Measurements from ENCODE around the gene UBE2J1. TPM values are rescaled to one million over a fixed set of nuclear protein-coding genes. Genes with fewer than 3 reads are reported as not detected.

Gene UBE2J1
- polyA plus RNA-seq, 1 donor from 2014 or later = 47.2 TPM

GRCh38 chr6:89284963-89285735 is 67.4 kb downstream of the UBE2J1 start:
- Histone ChIP-seq H3K27me3 (ENCODE audit: insufficient read depth, low read depth, low read length) (no peaks in the 10 kb centered on the region), H3K4me2 (ENCODE audit: low read length) (no peak overlapping the region), H2AFZ (ENCODE audit: low read depth, low read length) (no peak overlapping the region), H3F3A (ENCODE audit: insufficient read depth, low read length, poor library complexity, severe bottlenecking) (no peaks in the 10 kb centered on the region), H4K20me1 (ENCODE audit: insufficient read depth) (no peaks in the 10 kb centered on the region), H3K27ac (ENCODE audit: low read length) (no peak overlapping the region), H3K79me2 (replicated peaks; ENCODE audit: insufficient read depth, low read length) (no peaks in the 10 kb centered on the region), H3K4me3 (ENCODE audit: low read length) (no peak overlapping the region), H3K36me3 (ENCODE audit: insufficient read depth, low read length) (no peaks in the 10 kb centered on the region), H3K9ac (ENCODE audit: low read length) (no peak overlapping the region), H3K9me3 (ENCODE audit: low read length) (no peaks in the 10 kb centered on the region), H3K9me2 (ENCODE audit: insufficient read depth, low read length) (no peaks in the 10 kb centered on the region)
- no peak for TF ChIP-seq REST (IDR thresholded peaks at IDR 0.05; ENCODE audit: borderline replicate concordance)
- no peak for TF ChIP-seq CTCF (IDR thresholded peaks at IDR 0.05; ENCODE audit: poor library complexity, severe bottlenecking)
- TF ChIP-seq RAD21 (conservative IDR thresholded peaks at IDR 0.05) = no peak
- TF ChIP-seq EP300 (conservative IDR thresholded peaks at IDR 0.05; ENCODE audit: poor library complexity, severe bottlenecking) = no peak
- TF ChIP-seq SMC3 (conservative IDR thresholded peaks at IDR 0.05; ENCODE audit: poor library complexity) = no peak
- TF ChIP-seq POLR2AphosphoS5 (IDR thresholded peaks at IDR 0.05) = no peak
- TF ChIP-seq EZH2 (IDR thresholded peaks at IDR 0.05; ENCODE audit: borderline replicate concordance, insufficient read depth, low read length, poor library complexity, severe bottlenecking) = no peak
- TF ChIP-seq TAF1 (IDR thresholded peaks at IDR 0.05; ENCODE audit: low read depth) = no peak
- TF ChIP-seq MXI1 (conservative IDR thresholded peaks at IDR 0.05; ENCODE audit: poor library complexity, severe bottlenecking) = no peak

GRCh38 chr6:89284081-89284480 is 68.4 kb downstream of the UBE2J1 start:
- H3K79me2 ChIP-seq (replicated peaks; ENCODE audit: insufficient read depth, low read length) = no peaks in the 10 kb centered on the region

More at GRCh38 chr6:89284081-89284480, 68.4 kb downstream of the UBE2J1 start:
- H2AFZ ChIP-seq (ENCODE audit: low read depth, low read length) = no peak overlapping the region
- no peak overlapping the region for H3K4me2 ChIP-seq (ENCODE audit: low read length)
- no peak for TF ChIP-seq EP300 (conservative IDR thresholded peaks at IDR 0.05; ENCODE audit: poor library complexity, severe bottlenecking)
- TF ChIP-seq CTCF (IDR thresholded peaks at IDR 0.05; ENCODE audit: poor library complexity, severe bottlenecking) = no peak
- TF ChIP-seq SMC3 (conservative IDR thresholded peaks at IDR 0.05; ENCODE audit: poor library complexity) = no peak
- no peak for TF ChIP-seq RAD21 (conservative IDR thresholded peaks at IDR 0.05)
- TF ChIP-seq TAF1 (IDR thresholded peaks at IDR 0.05; ENCODE audit: low read depth) = no peak
- H3K4me3 ChIP-seq (ENCODE audit: low read length) = no peak overlapping the region
- no peaks in the 10 kb centered on the region for H4K20me1 ChIP-seq (ENCODE audit: insufficient read depth)
- H3F3A ChIP-seq (ENCODE audit: insufficient read depth, low read length, poor library complexity, severe bottlenecking) = no peaks in the 10 kb centered on the region
- H3K9ac ChIP-seq (ENCODE audit: low read length) = no peak overlapping the region
- H3K27ac ChIP-seq (ENCODE audit: low read length) = no peak overlapping the region
- H3K27me3 ChIP-seq (ENCODE audit: insufficient read depth, low read depth, low read length) = no peaks in the 10 kb centered on the region
- H3K36me3 ChIP-seq (ENCODE audit: insufficient read depth, low read length) = no peaks in the 10 kb centered on the region
- no peaks in the 10 kb centered on the region for H3K9me2 ChIP-seq (ENCODE audit: insufficient read depth, low read length)
- H3K9me3 ChIP-seq (ENCODE audit: low read length) = no peaks in the 10 kb centered on the region
